Stimulated activated CD4-positive, alpha-beta T cell treated with anti-CD3 and anti-CD28 coated beads, TNF-alpha, amount 100 ng/mL, for 48 hours (primary cell): ENCODE measurements around the gene ATPAF2.

Experiments
- DNase-seq, 3 donors: peaks; one replicate each; pipeline ENCODE4 v3.0.0-alpha.2; 2020; ENCODE audit warnings: low read depth in 3 of 3

ATPAF2 gene

GRCh38 chr17:17985555-17985954 lies 53.4 kb downstream of the ATPAF2 start:
- DNase-seq, result no peak

GRCh38 chr17:17985153-17985552 lies 53.8 kb downstream of the ATPAF2 start:
- no peak for DNase-seq

- no peak for DNase-seq
Measured at GRCh38 chr17:17983776-17984175, 55.2 kb downstream of the ATPAF2 start.

GRCh38 chr17:17983376-17983775 lies 55.6 kb downstream of the ATPAF2 start:
- DNase-seq, result no peak

GRCh38 chr17:17982801-17983200 lies 56.2 kb downstream of the ATPAF2 start:
- no peak for DNase-seq

- DNase-seq, result no peak
Measured at GRCh38 chr17:17981330-17981729, 57.6 kb downstream of the ATPAF2 start.

GRCh38 chr17:17979778-17980177 lies 59.2 kb downstream of the ATPAF2 start:
- DNase-seq, result no peak

- DNase-seq, result no peak
Measured at GRCh38 chr17:17978481-17979424, 60.2 kb downstream of the ATPAF2 start.

- DNase-seq, result no peak
Measured at GRCh38 chr17:17976931-17977570, 61.9 kb downstream of the ATPAF2 start.

- DNase-seq, result no peak
Measured at GRCh38 chr17:17975436-17975835, 63.5 kb downstream of the ATPAF2 start.

- DNase-seq, result no peak
Measured at GRCh38 chr17:17972952-17973254, 66.1 kb downstream of the ATPAF2 start.

- DNase-seq, result peak; percentile 99 to 100 (median 100)
Measured at GRCh38 chr17:17972126-17972951, 66.6 kb downstream of the ATPAF2 start, which contains the start of the genes DRC3 and TOM1L2. TSS of gene DRC3 (plus strand) at chr17:17972862. CDS start at chr17:17977599, 4,737 bp downstream. TSS of gene TOM1L2 (minus strand) at chr17:17972400. CDS start at chr17:17972313, 87 bp downstream.

- no peak for DNase-seq
Measured at GRCh38 chr17:17971431-17972125, 67.4 kb downstream of the ATPAF2 start.

- no peak for DNase-seq
Measured at GRCh38 chr17:17970699-17971430, 68.1 kb downstream of the ATPAF2 start.
